NCI-H146 treated with DMSO at 0.1 percent for 48 hours (cell line): ENCODE measurements around the gene NYAP2.

Experiments
- DNase-seq: peaks from one replicate; lab custom pipeline; 2025; ENCODE audit not compliant: unreplicated experiment; lab: John Stamatoyannopoulos, UW

The NYAP2 gene

DNA sequence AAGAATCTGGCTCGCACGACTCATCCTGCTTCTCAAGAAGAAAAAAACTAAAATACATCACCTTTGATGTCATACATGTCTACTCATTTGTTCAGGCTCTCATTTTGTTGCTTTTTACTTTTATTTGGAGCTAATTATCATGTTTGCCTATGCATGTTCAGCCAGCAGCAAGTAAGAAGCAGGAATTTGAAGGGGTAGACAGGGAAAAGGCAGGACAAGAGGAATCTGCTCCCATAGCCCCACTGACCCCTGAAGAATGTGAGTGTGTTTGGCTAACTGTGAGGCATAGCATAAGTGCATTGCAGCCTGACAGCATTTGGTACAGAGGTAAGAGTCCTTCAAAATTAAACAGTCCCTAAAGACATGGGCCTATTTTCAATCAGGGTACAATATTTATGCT lies 72.7 kb downstream of the NYAP2 start:
- no peak for DNase-seq

- no peak for DNase-seq
Observed at GRCh38 chr2:225479386-225479785, 79.9 kb downstream of the NYAP2 start.

GRCh38 chr2:225484751-225485150 lies 85.2 kb downstream of the NYAP2 start:
- no peak for DNase-seq

GRCh38 chr2:225486236-225486635 lies 86.7 kb downstream of the NYAP2 start:
- DNase-seq, result no peak

DNA sequence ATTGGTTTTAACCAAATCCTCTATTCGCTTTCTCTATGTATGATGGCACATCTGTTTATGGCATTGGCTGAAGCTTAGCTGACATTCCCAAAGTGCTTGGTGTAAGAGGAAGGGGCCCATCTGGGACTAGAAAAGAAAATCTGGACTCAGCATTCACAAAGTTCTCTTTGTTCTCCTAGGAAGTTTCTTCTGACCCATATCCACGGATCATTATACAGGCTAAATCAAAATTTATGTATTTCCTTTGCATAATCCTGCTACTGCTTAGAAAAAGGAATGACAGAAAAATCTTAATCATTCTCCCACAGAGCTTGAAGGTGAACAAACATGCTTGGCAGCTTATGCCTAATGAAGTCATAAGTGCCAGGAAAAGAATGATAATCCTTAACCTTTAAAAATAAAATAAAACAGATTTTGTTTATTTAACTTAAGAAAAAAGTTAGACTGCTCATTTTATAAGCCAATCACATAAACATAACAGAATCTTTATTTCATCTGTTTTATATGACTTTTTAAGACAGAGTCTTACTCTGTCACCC lies 88.4 kb downstream of the NYAP2 start:
- no peak for DNase-seq

DNA sequence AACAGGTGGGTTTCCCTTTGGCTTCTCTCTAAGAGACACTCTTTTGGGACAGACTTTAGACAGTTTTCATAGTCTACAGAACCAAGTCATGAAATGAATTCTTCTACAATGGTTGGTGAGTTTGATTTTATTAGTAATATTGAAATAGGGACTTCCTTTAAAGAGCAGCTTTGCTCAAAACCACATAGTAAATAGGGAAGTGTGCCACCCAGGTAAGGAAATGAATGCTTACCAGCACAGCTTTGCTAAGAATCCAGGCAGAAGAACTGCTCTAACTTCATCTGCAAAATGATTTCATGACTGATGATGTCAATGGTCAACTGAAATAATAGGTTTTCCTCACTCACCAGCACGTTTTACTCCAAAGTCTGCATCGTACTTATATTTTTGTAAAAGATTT lies 89.2 kb downstream of the NYAP2 start:
- no peak for DNase-seq

DNA sequence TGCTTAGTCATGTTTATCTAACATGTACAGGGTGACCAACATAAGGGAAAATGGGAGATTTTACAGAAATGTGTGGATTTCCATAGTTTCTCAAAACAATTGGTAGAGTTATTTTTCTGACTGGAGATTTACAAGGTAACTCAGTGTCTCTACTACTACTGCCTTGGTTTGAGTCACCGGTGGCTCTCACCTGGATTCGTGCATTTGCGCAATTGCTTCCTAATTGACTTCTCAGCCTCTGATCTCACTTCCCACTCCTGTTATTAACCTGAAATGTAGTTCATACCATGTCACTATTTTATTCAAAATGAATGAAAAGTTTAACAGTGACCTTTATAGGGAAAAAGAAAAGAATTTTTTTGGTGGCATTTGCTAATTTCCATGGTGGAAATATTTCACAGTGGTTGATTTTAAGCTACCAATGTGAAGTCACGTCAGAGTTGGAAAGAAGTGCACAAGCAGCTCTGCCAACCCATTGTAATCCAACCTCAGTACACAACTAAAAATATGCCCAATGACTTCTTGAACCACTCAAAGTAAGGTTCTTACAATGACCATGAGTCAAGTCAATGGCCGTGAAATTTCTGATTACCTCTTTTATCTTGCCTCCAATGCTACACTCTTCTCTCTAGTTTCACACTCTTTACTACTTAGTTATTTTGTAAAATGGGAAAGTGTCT lies 94.0 kb downstream of the NYAP2 start:
- no peak for DNase-seq

DNA sequence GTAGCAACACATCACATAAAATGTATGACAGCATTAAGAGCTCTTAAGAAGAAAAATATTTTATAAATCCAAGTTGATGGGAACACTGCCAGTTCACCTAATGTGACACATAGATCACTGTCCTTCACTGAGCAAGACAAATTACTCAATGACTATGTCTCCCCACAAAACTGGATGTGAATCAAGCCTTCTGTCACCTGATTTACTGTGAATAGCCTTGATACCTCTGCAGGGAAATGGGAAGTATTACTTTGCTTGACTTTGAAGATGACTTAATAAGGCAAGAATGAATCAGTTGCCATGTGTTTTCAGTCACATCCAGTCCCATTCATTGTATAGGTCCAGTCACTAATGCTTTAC lies 94.6 kb downstream of the NYAP2 start:
- DNase-seq, result no peak

GRCh38 chr2:225495706-225496105 lies 96.2 kb downstream of the NYAP2 start:
- DNase-seq, result no peak

DNA sequence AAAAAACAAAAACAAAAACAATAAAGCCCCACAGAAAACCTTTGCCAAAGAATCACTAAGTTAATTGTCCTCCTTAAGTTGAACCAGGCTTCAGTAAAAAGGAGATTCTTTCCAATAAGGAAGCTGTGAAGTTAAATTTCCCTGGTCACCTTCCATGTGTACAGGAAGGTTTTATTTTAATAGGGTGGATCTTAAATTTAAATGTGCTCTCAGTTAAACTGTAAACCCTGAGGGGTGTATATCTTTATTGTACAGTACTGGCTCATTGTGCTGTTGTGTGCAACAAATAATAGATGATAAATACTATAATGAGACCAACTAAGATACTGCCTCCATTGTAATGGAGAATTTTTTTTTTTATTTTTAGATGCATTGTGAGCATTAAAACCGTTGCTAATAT lies 97.1 kb downstream of the NYAP2 start:
- no peak for DNase-seq

- no peak for DNase-seq
Observed at GRCh38 chr2:225497166-225497565, 97.7 kb downstream of the NYAP2 start.

GRCh38 chr2:225501022-225501421 lies 101.5 kb downstream of the NYAP2 start:
- no peak for DNase-seq

DNA sequence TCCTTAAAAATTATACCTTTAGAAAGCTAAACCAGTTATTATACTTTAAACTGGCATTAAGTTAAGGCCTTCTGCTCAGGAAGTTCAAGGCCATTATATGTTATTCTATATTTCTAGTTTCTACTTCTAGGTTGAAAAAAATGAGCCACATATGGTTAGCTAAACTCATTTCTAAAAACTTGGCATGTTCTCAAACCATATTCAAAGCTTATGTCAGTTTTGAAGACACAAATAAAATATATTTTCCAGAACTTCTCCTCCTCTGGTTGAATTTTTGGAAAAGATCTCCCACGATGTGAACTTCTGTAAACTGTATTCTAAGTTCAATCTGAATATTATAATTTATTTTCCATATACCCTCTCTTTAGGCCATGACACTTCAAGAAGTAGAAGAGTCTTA lies 103.5 kb downstream of the NYAP2 start:
- DNase-seq, result no peak

DNA sequence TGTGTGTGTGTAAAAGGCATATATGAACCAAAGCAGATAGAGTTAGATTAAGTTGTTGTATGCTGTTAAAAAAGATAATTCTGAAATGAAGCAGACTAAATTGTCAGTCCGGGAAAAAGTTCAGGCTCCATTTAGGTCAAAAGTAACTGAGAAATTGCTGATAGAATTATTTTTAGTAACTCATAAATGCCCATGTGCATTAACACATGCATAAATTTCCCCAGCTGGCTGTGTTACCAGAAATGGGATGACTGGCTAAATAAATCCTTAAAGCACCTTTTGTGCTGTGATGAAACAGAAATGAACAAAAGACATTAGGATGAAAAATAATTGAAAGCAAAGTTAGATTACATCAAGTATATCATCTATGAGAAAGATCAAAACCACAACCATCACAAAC lies 111.3 kb downstream of the NYAP2 start:
- no peak for DNase-seq

DNA sequence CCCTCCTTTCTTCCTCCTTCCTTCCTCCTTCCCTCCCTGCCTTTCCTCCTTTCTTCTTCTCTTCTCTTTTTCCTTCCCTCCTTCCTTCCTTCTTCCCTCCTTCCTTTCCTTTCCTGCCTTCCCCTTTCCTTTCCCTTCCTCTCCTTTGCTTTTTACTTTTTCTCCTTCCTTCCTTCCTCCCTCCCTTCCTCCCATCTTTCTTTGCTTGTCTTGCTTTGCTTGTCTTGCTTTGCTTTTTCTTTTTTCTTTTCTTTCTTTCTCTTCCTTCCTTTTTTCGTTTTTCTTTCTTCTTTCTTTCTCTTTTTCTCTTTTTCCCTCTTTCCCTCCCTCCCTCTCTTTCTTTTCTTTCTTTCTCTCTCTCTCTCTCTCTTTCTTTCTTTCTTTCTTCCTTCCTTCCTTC lies 113.0 kb downstream of the NYAP2 start:
- no peak for DNase-seq

DNA sequence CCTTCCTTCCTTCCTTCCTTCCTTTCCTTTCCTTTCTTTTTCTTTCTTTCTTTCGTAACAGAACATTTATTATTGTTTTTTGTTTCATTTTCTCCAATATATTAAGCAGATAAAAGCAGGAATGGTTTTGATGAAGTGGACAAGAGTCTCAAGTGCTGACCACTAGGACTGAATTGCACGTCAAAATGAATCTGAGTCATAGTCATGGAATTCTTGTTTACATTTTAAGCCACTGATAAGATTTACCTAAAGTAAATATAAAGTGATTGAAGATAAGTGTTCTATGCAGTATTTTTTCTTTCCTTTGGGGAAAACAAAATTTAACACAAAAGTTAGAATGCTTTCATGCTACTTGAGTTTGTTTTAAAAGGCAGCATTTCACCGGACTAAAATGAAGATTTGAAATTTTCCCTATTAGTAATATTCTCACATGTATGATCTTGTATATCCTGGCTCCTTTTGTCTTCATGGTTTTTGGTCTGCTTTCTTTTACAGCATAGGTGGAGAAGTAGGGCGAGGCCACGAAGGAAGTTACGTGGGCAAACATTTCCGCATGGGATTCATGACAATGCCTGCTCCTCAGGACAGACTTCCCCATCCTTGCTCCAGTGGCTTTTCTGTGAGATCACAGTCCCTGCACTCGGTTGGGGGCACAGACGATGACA lies 113.5 kb downstream of the NYAP2 start:
- DNase-seq, result no peak

GRCh38 chr2:225515033-225515432 lies 115.5 kb downstream of the NYAP2 start:
- no peak for DNase-seq

GRCh38 chr2:225526760-225527390 lies 127.4 kb downstream of the NYAP2 start:
- DNase-seq, result no peak

GRCh38 chr2:225531559-225531958 lies 132.0 kb downstream of the NYAP2 start:
- DNase-seq, result no peak

DNA sequence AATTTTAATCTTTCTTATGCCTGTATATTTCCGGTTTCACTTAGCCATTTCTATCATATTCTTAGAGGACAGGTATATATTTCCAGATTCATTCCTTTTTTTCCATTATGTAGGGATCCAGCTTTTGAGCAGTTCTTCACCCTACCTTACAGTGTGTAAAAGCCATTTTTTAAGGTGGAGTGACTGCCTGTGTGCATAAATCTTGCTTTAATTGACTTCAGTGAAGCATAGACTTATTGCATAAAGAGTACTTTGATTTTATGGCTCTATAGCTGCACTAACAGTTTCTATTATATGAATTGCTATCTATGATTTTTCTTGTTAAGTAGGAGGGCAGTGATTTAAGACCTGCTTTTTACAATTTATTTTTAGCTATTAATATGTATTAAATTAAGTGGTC lies 132.6 kb downstream of the NYAP2 start:
- DNase-seq, result no peak

- no peak for DNase-seq
Observed at GRCh38 chr2:225534037-225534436, 134.5 kb downstream of the NYAP2 start.

- no peak for DNase-seq
Observed at GRCh38 chr2:225534697-225535096, 135.2 kb downstream of the NYAP2 start.
